Measurements from ENCODE around the gene CCDC92.

CCDC92 gene

DNA sequence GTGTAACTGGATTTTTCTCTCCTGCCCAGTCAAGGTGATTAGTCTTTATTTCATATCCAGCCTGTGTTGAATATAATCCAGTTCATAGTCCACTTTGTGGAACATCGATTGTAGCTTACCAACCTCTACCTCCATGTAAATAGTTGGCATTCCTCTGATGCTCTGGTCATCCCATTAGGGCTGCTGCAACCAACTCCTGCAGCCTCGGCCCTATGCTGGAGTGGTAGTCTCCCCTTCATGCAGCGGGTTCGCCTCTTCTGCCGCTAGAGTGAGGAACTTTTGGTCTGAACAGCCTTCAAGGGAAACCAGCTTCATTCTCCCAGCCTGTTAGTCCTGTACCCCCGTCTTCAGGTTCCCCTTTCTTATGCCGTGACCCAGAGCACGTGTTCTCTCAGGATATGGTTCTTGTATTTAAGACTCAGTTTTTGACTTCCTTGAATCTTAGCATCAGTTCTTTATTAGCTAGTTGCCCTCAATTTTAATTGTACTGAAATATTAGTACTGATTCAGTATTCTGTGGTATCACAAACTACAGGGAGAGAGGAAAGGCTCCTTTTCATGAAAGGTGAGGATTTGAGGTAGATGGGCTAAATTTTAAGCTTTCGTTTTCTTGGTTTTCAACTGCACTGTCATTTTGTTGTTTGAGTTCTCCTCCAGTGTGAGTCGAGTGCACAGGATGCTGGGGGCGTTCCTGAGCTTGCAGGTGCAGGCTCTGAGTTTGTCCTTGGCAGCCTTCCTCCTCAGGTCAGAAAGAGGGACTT, 33.6 kb upstream of the CCDC92 start:
- Mint-ChIP-seq H3K36me3 (ENCODE audit: low read depth) (peaks cover 29% of the 10 kb centered on the region), H3K27me3 (ENCODE audit: low read depth) (no peaks in the 10 kb centered on the region), H3K27ac (peak overlapping the region; percentile 13 to 49 (median 28)), H3K9me3 (no peaks in the 10 kb centered on the region), H3K4me1 (peaks cover 34% of the 10 kb centered on the region), H3K4me3 (no peak overlapping the region)
- TF ChIP-seq, protein P1, sequence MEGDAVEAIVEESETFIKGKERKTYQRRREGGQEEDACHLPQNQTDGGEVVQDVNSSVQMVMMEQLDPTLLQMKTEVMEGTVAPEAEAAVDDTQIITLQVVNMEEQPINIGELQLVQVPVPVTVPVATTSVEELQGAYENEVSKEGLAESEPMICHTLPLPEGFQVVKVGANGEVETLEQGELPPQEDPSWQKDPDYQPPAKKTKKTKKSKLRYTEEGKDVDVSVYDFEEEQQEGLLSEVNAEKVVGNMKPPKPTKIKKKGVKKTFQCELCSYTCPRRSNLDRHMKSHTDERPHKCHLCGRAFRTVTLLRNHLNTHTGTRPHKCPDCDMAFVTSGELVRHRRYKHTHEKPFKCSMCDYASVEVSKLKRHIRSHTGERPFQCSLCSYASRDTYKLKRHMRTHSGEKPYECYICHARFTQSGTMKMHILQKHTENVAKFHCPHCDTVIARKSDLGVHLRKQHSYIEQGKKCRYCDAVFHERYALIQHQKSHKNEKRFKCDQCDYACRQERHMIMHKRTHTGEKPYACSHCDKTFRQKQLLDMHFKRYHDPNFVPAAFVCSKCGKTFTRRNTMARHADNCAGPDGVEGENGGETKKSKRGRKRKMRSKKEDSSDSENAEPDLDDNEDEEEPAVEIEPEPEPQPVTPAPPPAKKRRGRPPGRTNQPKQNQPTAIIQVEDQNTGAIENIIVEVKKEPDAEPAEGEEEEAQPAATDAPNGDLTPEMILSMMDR (IDR thresholded peaks at IDR 0.05; ENCODE audit: unreplicated experiment in 3 of 3), result no peak

DNA sequence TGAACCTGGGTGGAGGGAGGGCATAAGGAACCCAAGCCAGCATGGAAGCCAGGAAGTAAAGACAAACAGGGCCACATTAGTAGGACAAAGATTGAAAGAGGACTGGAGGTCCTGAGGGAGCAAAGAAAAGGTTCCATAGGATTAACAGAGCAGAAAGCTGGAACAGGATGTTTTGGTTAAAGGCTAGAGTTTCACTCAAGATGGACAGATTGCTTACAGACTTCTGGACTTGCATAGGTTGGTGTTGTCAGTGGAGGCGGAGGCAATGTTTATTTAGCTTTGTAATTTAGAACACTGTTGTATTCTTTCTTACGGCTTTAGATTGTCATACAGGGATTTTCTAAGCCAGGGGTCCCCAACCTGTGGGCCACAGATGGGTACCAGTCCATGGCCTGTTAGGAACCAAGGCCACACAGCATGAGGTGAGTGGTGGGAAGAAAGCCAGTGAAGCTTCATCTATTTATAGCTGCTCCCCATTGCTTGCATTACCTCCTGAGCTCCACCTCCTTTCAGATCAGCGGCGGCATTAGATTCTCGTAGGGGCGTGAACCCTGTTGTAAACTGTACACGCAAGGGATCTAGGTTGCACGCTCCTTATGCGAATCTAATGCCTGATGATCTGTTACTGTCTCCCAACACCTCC, 31.7 kb upstream of the CCDC92 start:
- Mint-ChIP-seq H3K27ac (no peak overlapping the region), H3K9me3 (no peaks in the 10 kb centered on the region), H3K4me1 (peaks cover 34% of the 10 kb centered on the region), H3K36me3 (ENCODE audit: low read depth) (peaks cover 22% of the 10 kb centered on the region), H3K4me3 (no peak overlapping the region), H3K27me3 (ENCODE audit: low read depth) (no peaks in the 10 kb centered on the region)
- TF ChIP-seq, protein P1 (IDR thresholded peaks at IDR 0.05; ENCODE audit: unreplicated experiment in 3 of 3), result no peak

DNA sequence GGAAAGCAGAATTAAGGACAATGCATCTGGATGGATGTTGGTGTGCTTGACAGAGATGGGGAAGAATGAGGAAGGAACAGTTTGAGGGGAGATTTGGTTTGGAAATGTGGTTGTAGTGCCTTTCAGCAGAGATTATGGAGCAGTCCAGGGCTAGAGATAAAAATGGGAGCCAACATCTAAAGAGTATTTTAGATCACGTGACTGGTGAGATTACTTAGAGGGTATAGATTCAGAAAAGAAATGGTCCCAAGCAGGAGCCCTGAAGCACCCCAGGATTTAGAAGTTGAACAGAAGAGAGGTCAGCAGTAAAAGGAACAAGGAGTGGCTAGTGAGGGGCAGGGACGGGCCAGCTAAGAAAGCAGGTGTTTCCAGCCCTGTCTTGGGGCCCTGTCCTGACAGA, 30.0 kb upstream of the CCDC92 start:
- H3K4me1 Mint-ChIP-seq, result peaks cover 32% of the 10 kb centered on the region
- TF ChIP-seq, protein P1 (IDR thresholded peaks at IDR 0.05; ENCODE audit: unreplicated experiment in 3 of 3), result no peak
- peaks cover 31% of the 10 kb centered on the region for H3K36me3 Mint-ChIP-seq (ENCODE audit: low read depth)
- no peak overlapping the region for H3K27ac Mint-ChIP-seq
- H3K4me3 Mint-ChIP-seq, result no peak overlapping the region
- H3K9me3 Mint-ChIP-seq, result no peaks in the 10 kb centered on the region
- no peaks in the 10 kb centered on the region for H3K27me3 Mint-ChIP-seq (ENCODE audit: low read depth)

DNA sequence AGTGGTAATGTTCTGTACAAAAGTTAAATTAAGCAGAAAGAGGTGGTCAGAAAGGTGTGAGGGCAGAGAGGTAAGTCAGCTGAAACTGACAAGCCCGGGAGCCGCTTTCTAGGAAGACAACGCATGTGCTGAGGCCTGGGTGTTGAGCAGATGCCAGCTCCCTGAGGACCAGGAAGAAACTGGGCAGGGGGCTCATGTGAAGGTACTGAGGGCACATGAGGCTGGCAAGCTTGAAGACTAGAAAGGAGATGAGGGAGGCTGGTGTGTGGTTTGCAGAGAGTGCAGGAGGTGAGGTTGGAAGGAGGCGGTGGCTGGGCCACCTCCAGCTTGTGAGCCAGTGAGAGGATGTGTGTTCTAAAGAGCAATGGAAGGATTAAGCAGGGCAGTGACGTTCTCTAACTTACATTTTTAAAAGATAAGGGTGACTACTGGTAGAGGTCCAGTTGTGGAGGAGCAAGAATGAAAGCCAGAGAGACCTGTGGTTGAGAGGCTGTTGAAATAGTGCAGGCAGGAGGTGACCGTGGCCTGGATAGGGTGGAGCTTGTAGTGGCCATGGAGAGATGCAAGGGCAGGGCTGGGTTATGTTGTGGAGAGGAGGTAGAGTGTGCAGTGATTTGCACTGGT, 29.5 kb upstream of the CCDC92 start:
- no peak overlapping the region for H3K4me3 Mint-ChIP-seq
- H3K27me3 Mint-ChIP-seq (ENCODE audit: low read depth), result no peaks in the 10 kb centered on the region
- no peaks in the 10 kb centered on the region for H3K9me3 Mint-ChIP-seq
- H3K27ac Mint-ChIP-seq, result no peak overlapping the region
- TF ChIP-seq, protein P1 (IDR thresholded peaks at IDR 0.05; ENCODE audit: unreplicated experiment in 3 of 3), result no peak
- peaks cover 28% of the 10 kb centered on the region for H3K4me1 Mint-ChIP-seq
- H3K36me3 Mint-ChIP-seq (ENCODE audit: low read depth), result peaks cover 33% of the 10 kb centered on the region

DNA sequence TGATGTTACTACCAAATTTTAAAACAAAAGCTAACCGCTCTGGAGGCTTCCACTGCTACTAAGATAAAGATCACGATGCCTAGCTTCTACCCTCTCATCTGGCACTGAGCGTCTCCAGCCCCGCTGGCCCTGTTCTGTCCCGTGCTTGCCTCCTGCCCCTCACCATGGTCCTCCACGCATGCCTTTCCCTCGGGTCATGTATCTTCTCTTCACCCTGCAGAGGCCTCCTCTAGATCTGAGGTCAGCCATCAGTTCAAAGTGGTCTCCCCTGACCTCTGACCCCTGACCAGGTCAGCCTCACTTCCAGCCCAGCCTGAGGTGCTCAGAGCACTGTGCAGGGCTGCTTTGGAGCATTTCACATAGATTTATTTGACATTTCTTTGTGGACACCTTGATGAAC, 28.7 kb upstream of the CCDC92 start:
- no peak overlapping the region for H3K27ac Mint-ChIP-seq
- peaks cover 30% of the 10 kb centered on the region for H3K36me3 Mint-ChIP-seq (ENCODE audit: low read depth)

More for the DNA sequence above, 28.7 kb upstream of the CCDC92 start:
- no peaks in the 10 kb centered on the region for H3K9me3 Mint-ChIP-seq
- H3K27me3 Mint-ChIP-seq (ENCODE audit: low read depth), result no peaks in the 10 kb centered on the region
- H3K4me3 Mint-ChIP-seq, result no peak overlapping the region
- TF ChIP-seq, protein P1 (IDR thresholded peaks at IDR 0.05; ENCODE audit: unreplicated experiment in 3 of 3), result no peak
- peaks cover 23% of the 10 kb centered on the region for H3K4me1 Mint-ChIP-seq
